Right ventricle myocardium inferior (tissue), 1 donor: ENCODE results near the gene SAT2. TPM values are rescaled to one million over a fixed set of nuclear protein-coding genes. Genes with fewer than 3 reads are reported as not detected.
A peak's percentile ranks its signal among the peaks of the same experiment; 100 is the strongest.

Experiments
- ATAC-seq: fragments of 200-7000 bp; cut with Tn5 transposase; one replicate; pipeline ENCODE4 v1.9.1; 2020; ENCODE audit warnings: mild to moderate bottlenecking, moderate library complexity
- DNase-seq: peaks from one replicate; pipeline ENCODE4 v3.0.0; 2021; ENCODE audit errors: missing footprints
- intact Hi-C: fragments of 100-400 bp; cut with DNase I; formaldehyde crosslinking; loops from one replicate; pipeline ENCODE4 v1.11.0; 2022
- total RNA-seq: library from RNA; stranded (reverse); fragmentation: NEBNext Ultra II Directional; extraction: Animal tissue kit (Norgen Biotek cat#: 25700); gene quantifications from one replicate; pipeline ENCODE4 v1.2.1, GENCODE V29; 2021
- donor health status: DM: no; HTN: yes; CAD: no; lungs with severe emphysema.

Gene SAT2
- total RNA-seq, 1 donor from 2014 or later: 78.9 TPM

- DNase-seq (no peak), ATAC-seq (no peak)
- intact Hi-C loops: loop anchor here (2.0 to 10.0 kb wide), 2 partner anchors 104 to 258 kb away; partner anchors contain the start of genes NEURL4 and TP53
These were observed 45.0 kb downstream of the SAT2 start for GRCh38 chr17:7582396-7583252.

DNA sequence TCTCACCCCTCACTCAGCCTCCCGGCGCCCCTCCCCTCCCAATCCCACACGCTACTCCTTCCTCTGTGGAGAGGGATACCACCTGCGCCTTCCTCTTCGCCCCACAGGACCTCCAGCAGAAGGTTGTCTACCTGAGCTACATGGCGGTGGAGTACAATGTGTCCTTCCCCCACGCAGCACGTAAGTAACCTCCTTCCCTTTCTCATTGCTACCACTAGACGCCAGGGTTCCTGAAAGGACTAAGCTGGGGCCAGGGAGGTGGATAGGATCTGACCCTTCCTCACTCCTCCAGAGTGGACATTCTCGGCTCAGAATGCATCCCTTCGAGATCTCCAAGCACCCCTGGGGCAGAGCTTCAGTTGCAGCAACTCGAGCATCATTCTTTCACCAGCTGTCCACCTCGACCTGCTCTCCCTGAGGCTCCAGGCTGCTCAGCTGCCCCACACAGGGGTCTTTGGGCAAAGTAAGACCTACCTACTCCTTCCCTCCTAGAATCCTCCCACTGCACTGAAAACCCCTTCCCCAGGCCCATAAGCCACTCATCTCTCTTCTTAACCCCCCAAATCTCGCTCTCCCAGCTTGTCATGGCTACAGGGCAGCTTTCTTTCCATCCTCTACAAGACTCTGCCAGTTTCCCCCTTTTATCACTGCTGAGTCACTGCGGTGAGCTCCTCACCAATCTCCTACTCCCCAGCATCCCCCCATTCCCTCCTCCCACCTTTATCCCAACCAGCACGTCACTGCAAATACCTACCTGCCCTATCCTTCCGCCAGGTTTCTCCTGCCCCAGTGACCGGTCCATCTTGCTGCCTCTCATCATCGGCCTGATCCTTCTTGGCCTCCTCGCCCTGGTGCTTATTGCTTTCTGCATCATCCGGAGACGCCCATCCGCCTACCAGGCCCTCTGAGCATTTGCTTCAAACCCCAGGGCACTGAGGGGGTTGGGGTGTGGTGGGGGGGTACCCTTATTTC, 46.7 kb downstream of the SAT2 start:
- no peak for ATAC-seq
- DNase-seq: no peak
- intact Hi-C loops: loop anchor here (10.0 kb wide), 1 partner anchor 256 kb away; the partner anchor contains the start of gene NEURL4

DNA sequence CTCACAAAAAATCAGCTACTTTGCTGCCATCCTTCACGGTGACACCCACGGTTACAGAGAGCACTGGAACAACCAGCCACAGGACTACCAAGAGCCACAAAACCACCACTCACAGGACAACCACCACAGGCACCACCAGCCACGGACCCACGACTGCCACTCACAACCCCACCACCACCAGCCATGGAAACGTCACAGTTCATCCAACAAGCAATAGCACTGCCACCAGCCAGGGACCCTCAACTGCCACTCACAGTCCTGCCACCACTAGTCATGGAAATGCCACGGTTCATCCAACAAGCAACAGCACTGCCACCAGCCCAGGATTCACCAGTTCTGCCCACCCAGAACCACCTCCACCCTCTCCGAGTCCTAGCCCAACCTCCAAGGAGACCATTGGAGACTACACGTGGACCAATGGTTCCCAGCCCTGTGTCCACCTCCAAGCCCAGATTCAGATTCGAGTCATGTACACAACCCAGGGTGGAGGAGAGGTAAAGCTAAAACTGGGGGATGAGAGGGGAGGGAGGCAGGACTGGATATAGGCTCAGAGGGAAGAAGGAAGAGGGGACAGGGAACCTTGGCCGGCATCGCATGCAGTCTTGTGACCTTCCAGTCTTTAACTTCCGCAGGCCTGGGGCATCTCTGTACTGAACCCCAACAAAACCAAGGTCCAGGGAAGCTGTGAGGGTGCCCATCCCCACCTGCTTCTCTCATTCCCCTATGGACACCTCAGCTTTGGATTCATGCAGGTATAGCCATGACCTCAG, 47.6 kb downstream of the SAT2 start:
- ATAC-seq (no peak), DNase-seq (no peak)
- intact Hi-C loops: loop anchor here (10.0 kb wide), 2 partner anchors 255 to 275 kb away; partner anchors contain the start of genes CYB5D1, NAA38, NEURL4 and TMEM88

DNA sequence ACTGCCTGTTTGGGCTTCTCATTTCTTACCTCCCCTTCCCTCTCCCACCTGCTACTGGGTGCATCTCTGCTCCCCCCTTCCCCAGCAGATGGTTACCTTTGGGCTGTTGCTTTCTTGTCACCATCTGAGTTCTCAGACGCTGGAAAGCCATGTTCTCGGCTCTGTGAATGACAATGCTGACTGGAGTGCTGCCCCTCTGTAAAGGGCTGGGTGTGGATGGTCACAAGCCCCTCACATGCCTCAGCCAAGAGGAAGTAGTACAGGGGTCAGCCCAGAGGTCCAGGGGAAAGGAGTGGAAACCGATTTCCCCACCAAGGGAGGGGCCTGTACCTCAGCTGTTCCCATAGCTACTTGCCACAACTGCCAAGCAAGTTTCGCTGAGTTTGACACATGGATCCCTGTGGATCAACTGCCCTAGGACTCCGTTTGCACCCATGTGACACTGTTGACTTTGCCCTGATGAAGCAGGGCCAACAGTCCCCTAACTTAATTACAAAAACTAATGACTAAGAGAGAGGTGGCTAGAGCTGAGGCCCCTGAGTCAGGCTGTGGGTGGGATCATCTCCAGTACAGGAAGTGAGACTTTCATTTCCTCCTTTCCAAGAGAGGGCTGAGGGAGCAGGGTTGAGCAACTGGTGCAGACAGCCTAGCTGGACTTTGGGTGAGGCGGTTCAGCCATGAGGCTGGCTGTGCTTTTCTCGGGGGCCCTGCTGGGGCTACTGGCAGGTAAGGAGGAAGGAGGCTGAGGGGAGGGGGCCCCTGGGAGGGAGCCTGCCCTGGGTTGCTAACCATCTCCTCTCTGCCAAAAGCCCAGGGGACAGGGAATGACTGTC, 48.4 kb downstream of the SAT2 start, which contains the start of gene CD68:
TSS of gene CD68 (plus strand) at position 638 of the 833 bp plus-strand sequence. CDS start at position 678, 40 bp downstream.
- DNase-seq: peak; percentile 84
- ATAC-seq: peak; percentile 42
- intact Hi-C loops: loop anchor here (10.0 kb wide), 1 partner anchor 276 kb away; the partner anchor contains the start of genes CYB5D1, NAA38 and TMEM88

GRCh38 chr17:7577327-7578199, 50.1 kb downstream of the SAT2 start:
- no peak for ATAC-seq
- intact Hi-C loops: loop anchor here (10.0 kb wide), 1 partner anchor 277 kb away; the partner anchor contains the start of genes CYB5D1, NAA38 and TMEM88

DNA sequence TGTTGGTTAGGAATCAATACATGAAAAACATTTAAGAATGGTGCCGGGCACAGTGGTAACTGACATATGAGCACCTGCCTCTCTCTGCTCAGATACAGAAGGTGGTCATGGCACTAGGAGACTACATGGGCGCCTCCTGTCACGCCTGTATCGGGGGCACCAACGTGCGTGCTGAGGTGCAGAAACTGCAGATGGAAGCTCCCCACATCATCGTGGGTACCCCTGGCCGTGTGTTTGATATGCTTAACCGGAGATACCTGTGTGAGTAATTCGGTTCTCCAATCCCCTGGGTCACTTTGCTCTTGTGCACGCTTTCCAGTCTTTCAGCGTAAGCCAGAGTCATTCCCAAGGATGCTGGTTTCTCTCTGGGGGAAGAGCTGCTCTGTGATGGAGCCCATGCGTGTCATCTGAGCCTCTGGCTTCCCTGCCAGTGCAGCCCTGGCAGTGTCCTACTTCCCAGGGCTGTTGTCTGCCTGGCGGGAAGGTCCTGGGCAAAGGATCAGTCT, 51.1 kb downstream of the SAT2 start:
- intact Hi-C loops: loop anchor here (10.0 kb wide), 1 partner anchor 278 kb away; the partner anchor contains the start of genes CYB5D1, NAA38 and TMEM88

More at GRCh38 chr17:7577327-7578199, 50.1 kb downstream of the SAT2 start:
- no peak for DNase-seq

More for the DNA sequence above, 51.1 kb downstream of the SAT2 start:
- ATAC-seq (no peak), DNase-seq (no peak)

Other genes with a start within 250 kb of the SAT2 start
- 2.6 TPM for gene TNK1, start 246.7 kb downstream of the SAT2 start, total RNA-seq
- gene PLSCR3, start 233.3 kb downstream of the SAT2 start, total RNA-seq: 18.4 TPM
- gene TMEM256, start 223.7 kb downstream of the SAT2 start, total RNA-seq: 64.0 TPM
- gene NLGN2, start 220.0 kb downstream of the SAT2 start, total RNA-seq: 7.0 TPM
- gene SPEM1, start 207.5 kb downstream of the SAT2 start, total RNA-seq: not detected
- not detected for gene SPEM2, start 202.2 kb downstream of the SAT2 start, total RNA-seq
- not detected for gene SPEM3, start 199.0 kb downstream of the SAT2 start, total RNA-seq
- gene TMEM102, start 192.4 kb downstream of the SAT2 start, total RNA-seq: 2.7 TPM
- gene FGF11, start 188.3 kb downstream of the SAT2 start, total RNA-seq: 11.7 TPM
- gene CHRNB1, start 182.8 kb downstream of the SAT2 start, total RNA-seq: 11.8 TPM
- gene ZBTB4, start 148.2 kb downstream of the SAT2 start, total RNA-seq: 62.1 TPM
- gene SLC35G6, start 146.4 kb downstream of the SAT2 start, total RNA-seq: not detected
- 36.4 TPM for gene POLR2A, start 143.5 kb downstream of the SAT2 start, total RNA-seq
- 41.7 TPM for gene TNFSF12, start 78.8 kb downstream of the SAT2 start, total RNA-seq
- gene TNFSF13, start 69.1 kb downstream of the SAT2 start, total RNA-seq: 13.5 TPM
- 33.0 TPM for gene SENP3, start 65.9 kb downstream of the SAT2 start, total RNA-seq
- gene CD68, start 48.2 kb downstream of the SAT2 start, total RNA-seq: 40.4 TPM
- gene MPDU1, start 44.0 kb downstream of the SAT2 start, total RNA-seq: 32.0 TPM
- 0.89 TPM for gene SOX15, start 37.7 kb downstream of the SAT2 start, total RNA-seq
- 103 TPM for gene FXR2, start 12.9 kb downstream of the SAT2 start, total RNA-seq
- gene SHBG, start 2.3 kb upstream of the SAT2 start, total RNA-seq: 0.35 TPM
- 3.8 TPM for gene ATP1B2, start 23.1 kb upstream of the SAT2 start, total RNA-seq
- gene TP53, start 59.7 kb upstream of the SAT2 start, total RNA-seq: 15.4 TPM
- gene WRAP53, start 60.7 kb upstream of the SAT2 start, total RNA-seq: 5.6 TPM
- 0.11 TPM for gene EFNB3, start 77.4 kb upstream of the SAT2 start, total RNA-seq
- gene DNAH2, start 89.9 kb upstream of the SAT2 start, total RNA-seq: not detected
- 25.0 TPM for gene KDM6B, start 206.4 kb upstream of the SAT2 start, total RNA-seq
- 35.4 TPM for gene TMEM88, start 227.2 kb upstream of the SAT2 start, total RNA-seq
- gene NAA38, start 229.7 kb upstream of the SAT2 start, total RNA-seq: 105 TPM
- 21.7 TPM for gene CYB5D1, start 230.2 kb upstream of the SAT2 start, total RNA-seq